H1 (cell line): ENCODE data around the gene NDUFS8.

Experiments
- BRCA1 ChIP-seq: IDR thresholded peaks from 2 replicates; pipeline ENCODE4 v1.6.1; 2012; ENCODE audit warnings: low read depth, low read length, improper control_type of control experiment
- CTCF ChIP-seq, 3 experiments: IDR thresholded peaks; 1 replicate in 2 of 3; 2 replicates in 1 of 3; pipeline versions ENCODE4 v1.5.1 to v1.6.1; 2011; ENCODE audit warnings: low read length in 3 of 3, mild to moderate bottlenecking in 3 of 3, inconsistent platforms in 2 of 3, low read depth in 1 of 3, moderate library complexity in 1 of 3; ENCODE audit not compliant: insufficient read depth in 1 of 3; ENCODE audit errors: control extremely low read depth in 1 of 3
- EZH2 ChIP-seq: fragments of 200-600 bp; sonication (generic); IDR thresholded peaks from 2 replicates; pipeline ENCODE4 v1.7.1; 2012; ENCODE audit warnings: low read depth, mild to moderate bottlenecking, moderate library complexity, low read length, inconsistent platforms; ENCODE audit not compliant: severe bottlenecking
- POLR2AphosphoS5 ChIP-seq: IDR thresholded peaks from 2 replicates; pipeline ENCODE4 v1.6.1; 2011; ENCODE audit warnings: low read depth, low read length
- SRF ChIP-seq: IDR thresholded peaks from 2 replicates; pipeline ENCODE4 v1.6.1; 2011; ENCODE audit warnings: mild to moderate bottlenecking, low read depth, low read length, moderate library complexity
- TBP ChIP-seq: IDR thresholded peaks from 2 replicates; pipeline ENCODE4 v1.6.1; 2011; ENCODE audit warnings: low read depth, low read length, improper control_type of control experiment

DNA sequence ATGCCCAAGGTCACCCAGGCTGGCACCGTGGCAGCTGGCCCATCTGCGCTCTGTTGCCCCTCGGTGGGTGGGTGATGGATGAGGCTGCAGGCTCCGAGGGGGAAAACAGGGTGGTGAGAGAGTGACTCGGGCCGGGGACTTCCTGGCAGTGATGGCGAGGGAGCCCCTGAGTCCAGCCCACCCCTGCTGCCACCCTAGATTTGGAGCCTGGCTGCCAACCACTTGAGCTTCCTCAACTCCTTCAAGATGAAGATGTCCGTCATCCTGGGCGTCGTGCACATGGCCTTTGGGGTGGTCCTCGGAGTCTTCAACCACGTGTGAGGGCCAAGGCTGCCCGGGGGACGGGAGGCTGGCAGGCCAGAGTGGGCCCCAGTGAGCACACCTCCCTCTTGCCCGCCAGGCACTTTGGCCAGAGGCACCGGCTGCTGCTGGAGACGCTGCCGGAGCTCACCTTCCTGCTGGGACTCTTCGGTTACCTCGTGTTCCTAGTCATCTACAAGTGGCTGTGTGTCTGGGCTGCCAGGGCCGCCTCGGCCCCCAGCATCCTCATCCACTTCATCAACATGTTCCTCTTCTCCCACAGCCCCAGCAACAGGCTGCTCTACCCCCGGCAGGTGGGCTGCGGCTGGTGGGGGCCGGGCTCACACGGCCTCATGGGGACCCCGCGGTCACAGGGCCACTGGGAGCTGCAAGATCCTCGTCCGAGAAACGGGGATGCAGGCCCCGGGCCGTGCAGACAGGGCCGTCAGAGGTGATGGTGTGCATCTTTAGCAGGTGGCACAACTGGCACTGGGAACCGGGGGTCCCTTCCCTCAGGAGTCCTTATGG, 18.4 kb downstream of the NDUFS8 start:
- TF ChIP-seq SRF (no peak), CTCF (IDR thresholded peaks at IDR 0.05; ENCODE audit: control extremely low read depth in 1 of 3, insufficient read depth in 1 of 3, low read depth in 1 of 3, low read length in 3 of 3) (no peak), BRCA1 (no peak), EZH2 (no peak), POLR2AphosphoS5 (no peak), TBP (no peak)
